Measurements from ENCODE around the gene RPS6KL1. TPM values are rescaled to one million over a fixed set of nuclear protein-coding genes. Genes with fewer than 3 reads are reported as not detected.

Gene RPS6KL1
- total and polyA plus RNA-seq, 4 donors: 1.1 to 5.9 (median 3.8) TPM

DNA sequence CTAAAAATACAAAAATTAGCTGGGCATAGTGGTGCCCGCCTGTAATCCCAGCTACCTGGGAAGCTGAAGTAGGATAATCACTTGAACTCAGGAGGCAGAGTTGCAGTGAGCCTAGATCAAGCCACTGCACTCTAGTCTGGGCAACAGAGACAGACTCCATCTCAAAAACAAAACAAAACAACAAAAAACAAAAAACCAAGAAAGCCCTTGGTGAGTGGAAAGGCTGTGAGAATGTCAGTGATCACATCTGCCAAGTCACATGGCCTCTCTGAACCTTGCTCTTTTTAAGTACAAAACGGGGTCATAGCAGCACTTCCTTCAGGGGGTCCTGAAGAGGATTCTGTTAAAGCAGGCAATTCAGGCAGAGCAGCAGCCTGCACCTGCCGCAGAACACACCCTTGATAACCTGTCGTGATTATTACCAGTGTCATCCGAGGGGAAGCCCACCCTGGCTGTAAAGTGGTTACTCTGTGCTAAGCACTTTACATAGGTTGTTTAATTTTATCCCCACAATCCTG is 9.6 kb downstream of the RPS6KL1 start:
- H3K9ac ChIP-seq (ENCODE audit: low read depth in 1 of 2, low read length in 2 of 2): no peak overlapping the region

DNA sequence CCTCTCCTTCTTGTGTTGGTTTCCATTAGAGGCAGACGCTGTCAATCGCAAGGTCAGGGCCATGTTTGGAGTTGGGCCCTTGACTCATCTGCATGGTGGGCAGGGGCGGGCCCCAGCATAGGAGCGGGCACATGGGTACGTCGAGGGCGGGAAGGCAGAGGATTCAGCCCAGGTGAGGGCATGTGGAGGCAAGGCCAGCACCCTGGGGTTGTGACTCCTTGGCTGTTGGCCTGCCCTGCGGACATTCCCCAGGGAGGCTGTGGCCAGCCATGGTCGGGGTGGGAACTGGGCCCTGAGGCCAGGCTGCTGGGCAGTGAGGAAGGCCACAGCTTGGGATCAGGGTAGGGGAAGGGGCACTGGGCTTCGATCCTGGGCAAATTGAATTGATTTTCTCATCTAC is 10.3 kb downstream of the RPS6KL1 start:
- no peak for DNase-seq (ENCODE audit: low spot score)
- no peak overlapping the region for H3K4me3 ChIP-seq (ENCODE audit: low read depth in 1 of 3, low read length in 3 of 3)
- no peak overlapping the region for H3K27ac ChIP-seq (ENCODE audit: low read depth in 1 of 2, low read length in 2 of 2)
- WGBS: 96% methylated on average over 10 of the region's 10 CpGs
- H3K4me1 ChIP-seq (ENCODE audit: control insufficient read depth in 4 of 4, insufficient read depth in 4 of 4, low read length in 3 of 4): peaks cover 0 to 5% (median 2%) of the 10 kb centered on the region in 4 donors
- H3K27me3 ChIP-seq (ENCODE audit: control insufficient read depth in 4 of 4, insufficient read depth in 4 of 4, low read length in 3 of 4): no peaks in the 10 kb centered on the region
- H3K9me3 ChIP-seq (ENCODE audit: control insufficient read depth in 4 of 4, low read length in 3 of 4): no peaks in the 10 kb centered on the region
- no peak overlapping the region for H3K9ac ChIP-seq (ENCODE audit: low read depth in 1 of 2, low read length in 2 of 2)
- TF ChIP-seq TAF1 (conservative IDR thresholded peaks at IDR 0.05) (no peak), YY1 (IDR thresholded peaks at IDR 0.05) (no peak), FOXA1 (IDR thresholded peaks at IDR 0.05) (no peak), HNF4A (conservative IDR thresholded peaks at IDR 0.05) (no peak), GABPA (IDR thresholded peaks at IDR 0.05 in 1 of 2, conservative IDR thresholded peaks at IDR 0.05 in 1 of 2) (no peak), RXRA (IDR thresholded peaks at IDR 0.05) (no peak), HNF4G (IDR thresholded peaks at IDR 0.05) (no peak), NR2F2 (IDR thresholded peaks at IDR 0.05) (no peak)
- TF ChIP-seq, protein P1, sequence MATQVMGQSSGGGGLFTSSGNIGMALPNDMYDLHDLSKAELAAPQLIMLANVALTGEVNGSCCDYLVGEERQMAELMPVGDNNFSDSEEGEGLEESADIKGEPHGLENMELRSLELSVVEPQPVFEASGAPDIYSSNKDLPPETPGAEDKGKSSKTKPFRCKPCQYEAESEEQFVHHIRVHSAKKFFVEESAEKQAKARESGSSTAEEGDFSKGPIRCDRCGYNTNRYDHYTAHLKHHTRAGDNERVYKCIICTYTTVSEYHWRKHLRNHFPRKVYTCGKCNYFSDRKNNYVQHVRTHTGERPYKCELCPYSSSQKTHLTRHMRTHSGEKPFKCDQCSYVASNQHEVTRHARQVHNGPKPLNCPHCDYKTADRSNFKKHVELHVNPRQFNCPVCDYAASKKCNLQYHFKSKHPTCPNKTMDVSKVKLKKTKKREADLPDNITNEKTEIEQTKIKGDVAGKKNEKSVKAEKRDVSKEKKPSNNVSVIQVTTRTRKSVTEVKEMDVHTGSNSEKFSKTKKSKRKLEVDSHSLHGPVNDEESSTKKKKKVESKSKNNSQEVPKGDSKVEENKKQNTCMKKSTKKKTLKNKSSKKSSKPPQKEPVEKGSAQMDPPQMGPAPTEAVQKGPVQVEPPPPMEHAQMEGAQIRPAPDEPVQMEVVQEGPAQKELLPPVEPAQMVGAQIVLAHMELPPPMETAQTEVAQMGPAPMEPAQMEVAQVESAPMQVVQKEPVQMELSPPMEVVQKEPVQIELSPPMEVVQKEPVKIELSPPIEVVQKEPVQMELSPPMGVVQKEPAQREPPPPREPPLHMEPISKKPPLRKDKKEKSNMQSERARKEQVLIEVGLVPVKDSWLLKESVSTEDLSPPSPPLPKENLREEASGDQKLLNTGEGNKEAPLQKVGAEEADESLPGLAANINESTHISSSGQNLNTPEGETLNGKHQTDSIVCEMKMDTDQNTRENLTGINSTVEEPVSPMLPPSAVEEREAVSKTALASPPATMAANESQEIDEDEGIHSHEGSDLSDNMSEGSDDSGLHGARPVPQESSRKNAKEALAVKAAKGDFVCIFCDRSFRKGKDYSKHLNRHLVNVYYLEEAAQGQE (IDR thresholded peaks at IDR 0.05): no peak
- TF ChIP-seq, protein P2, sequence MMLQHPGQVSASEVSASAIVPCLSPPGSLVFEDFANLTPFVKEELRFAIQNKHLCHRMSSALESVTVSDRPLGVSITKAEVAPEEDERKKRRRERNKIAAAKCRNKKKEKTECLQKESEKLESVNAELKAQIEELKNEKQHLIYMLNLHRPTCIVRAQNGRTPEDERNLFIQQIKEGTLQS (IDR thresholded peaks at IDR 0.05): no peak
- TF ChIP-seq, protein P3, sequence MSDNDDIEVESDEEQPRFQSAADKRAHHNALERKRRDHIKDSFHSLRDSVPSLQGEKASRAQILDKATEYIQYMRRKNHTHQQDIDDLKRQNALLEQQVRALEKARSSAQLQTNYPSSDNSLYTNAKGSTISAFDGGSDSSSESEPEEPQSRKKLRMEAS (IDR thresholded peaks at IDR 0.05): no peak
- TF ChIP-seq, protein P4, sequence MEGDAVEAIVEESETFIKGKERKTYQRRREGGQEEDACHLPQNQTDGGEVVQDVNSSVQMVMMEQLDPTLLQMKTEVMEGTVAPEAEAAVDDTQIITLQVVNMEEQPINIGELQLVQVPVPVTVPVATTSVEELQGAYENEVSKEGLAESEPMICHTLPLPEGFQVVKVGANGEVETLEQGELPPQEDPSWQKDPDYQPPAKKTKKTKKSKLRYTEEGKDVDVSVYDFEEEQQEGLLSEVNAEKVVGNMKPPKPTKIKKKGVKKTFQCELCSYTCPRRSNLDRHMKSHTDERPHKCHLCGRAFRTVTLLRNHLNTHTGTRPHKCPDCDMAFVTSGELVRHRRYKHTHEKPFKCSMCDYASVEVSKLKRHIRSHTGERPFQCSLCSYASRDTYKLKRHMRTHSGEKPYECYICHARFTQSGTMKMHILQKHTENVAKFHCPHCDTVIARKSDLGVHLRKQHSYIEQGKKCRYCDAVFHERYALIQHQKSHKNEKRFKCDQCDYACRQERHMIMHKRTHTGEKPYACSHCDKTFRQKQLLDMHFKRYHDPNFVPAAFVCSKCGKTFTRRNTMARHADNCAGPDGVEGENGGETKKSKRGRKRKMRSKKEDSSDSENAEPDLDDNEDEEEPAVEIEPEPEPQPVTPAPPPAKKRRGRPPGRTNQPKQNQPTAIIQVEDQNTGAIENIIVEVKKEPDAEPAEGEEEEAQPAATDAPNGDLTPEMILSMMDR (IDR thresholded peaks at IDR 0.05; ENCODE audit: low read depth, low read length, missing input control): no peak
- no peaks in the 10 kb centered on the region for H3K36me3 ChIP-seq (ENCODE audit: control insufficient read depth in 4 of 4, insufficient read depth in 3 of 4, low read depth in 1 of 4, low read length in 3 of 4)

More for the DNA sequence above, 9.6 kb downstream of the RPS6KL1 start:
- Histone ChIP-seq H3K36me3 (ENCODE audit: control insufficient read depth in 4 of 4, insufficient read depth in 3 of 4, low read depth in 1 of 4, low read length in 3 of 4) (no peaks in the 10 kb centered on the region), H3K4me3 (ENCODE audit: low read depth in 1 of 3, low read length in 3 of 3) (no peak overlapping the region), H3K27ac (ENCODE audit: low read depth in 1 of 2, low read length in 2 of 2) (no peak overlapping the region), H3K9me3 (ENCODE audit: control insufficient read depth in 4 of 4, low read length in 3 of 4) (no peaks in the 10 kb centered on the region), H3K4me1 (ENCODE audit: control insufficient read depth in 4 of 4, insufficient read depth in 4 of 4, low read length in 3 of 4) (peaks cover 0 to 5% (median 2%) of the 10 kb centered on the region in 4 donors), H3K27me3 (ENCODE audit: control insufficient read depth in 4 of 4, insufficient read depth in 4 of 4, low read length in 3 of 4) (no peaks in the 10 kb centered on the region)
- DNase-seq (ENCODE audit: low spot score): no peak
- WGBS: 65% methylated on average over 5 of the region's 5 CpGs
- no peak for TF ChIP-seq HNF4A (conservative IDR thresholded peaks at IDR 0.05)
- no peak for TF ChIP-seq NR2F2 (IDR thresholded peaks at IDR 0.05)
- TF ChIP-seq GABPA (IDR thresholded peaks at IDR 0.05 in 1 of 2, conservative IDR thresholded peaks at IDR 0.05 in 1 of 2): no peak
- TF ChIP-seq TAF1 (conservative IDR thresholded peaks at IDR 0.05): no peak
- no peak for TF ChIP-seq JUND (IDR thresholded peaks at IDR 0.05)
- no peak for TF ChIP-seq RAD21 (IDR thresholded peaks at IDR 0.05)
- TF ChIP-seq, protein P3 (IDR thresholded peaks at IDR 0.05): no peak
- TF ChIP-seq, protein P1 (IDR thresholded peaks at IDR 0.05): no peak
- no peak for TF ChIP-seq EGR1 (IDR thresholded peaks at IDR 0.05; ENCODE audit: low read depth in 2 of 2)
- no peak for TF ChIP-seq YY1 (IDR thresholded peaks at IDR 0.05)
